ENCODE measurements around the gene PXDC1. TPM values are rescaled to one million over a fixed set of nuclear protein-coding genes. Genes with fewer than 3 reads are reported as not detected.

PXDC1 gene
- total and polyA plus RNA-seq, 5 donors: 18.9 to 43.9 (median 23.7) TPM

DNA sequence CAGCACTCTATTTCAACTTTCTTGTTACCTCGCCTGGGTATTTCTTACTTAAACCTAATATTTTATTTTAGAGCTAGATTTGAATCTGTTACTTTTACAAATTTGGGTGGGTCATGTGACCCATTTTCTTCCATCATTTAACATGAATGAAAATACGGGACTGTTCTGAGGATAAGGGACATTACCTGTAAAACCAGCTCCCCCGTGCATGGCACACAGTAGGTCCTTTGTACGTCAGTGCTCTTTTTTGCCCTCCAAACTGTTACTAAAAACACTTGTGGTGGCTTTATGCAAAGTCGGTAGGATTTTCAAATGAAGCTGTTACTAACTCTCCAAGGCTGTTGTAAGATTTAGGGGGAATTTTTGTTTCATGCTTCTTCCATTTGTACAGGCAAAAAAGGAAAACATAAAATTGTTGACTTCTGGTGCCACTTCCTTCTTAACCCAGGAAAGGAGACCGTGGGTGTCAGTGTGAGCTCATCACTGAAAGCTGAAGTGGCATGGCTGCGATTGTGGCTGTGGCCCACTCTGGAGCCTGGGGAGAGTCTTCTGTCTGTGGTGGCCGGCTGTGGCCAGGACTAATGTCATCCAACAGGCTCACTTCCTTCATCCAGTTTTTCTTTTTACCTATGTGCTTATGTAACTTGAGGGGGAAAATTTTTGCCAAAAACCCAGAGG, 40.2 kb upstream of the PXDC1 start:
- no peak for ATAC-seq
- no peaks in the 10 kb centered on the region for H3K27me3 ChIP-seq (ENCODE audit: control insufficient read depth, insufficient read depth)
- intact Hi-C loops (cut with DNase I): no loop called here
- WGBS: 88% methylated on average over 8 of the region's 8 CpGs
- H3K9me3 ChIP-seq (ENCODE audit: control insufficient read depth, low read length): no peaks in the 10 kb centered on the region
- H3K4me1 ChIP-seq (ENCODE audit: control insufficient read depth, insufficient read depth, low read length): peaks cover 3% of the 10 kb centered on the region
- no peak for DNase-seq
- no peak overlapping the region for H3K4me3 ChIP-seq (ENCODE audit: low read length)
- no peak overlapping the region for H3K27ac ChIP-seq (ENCODE audit: low read length)

- ATAC-seq: no peak
- no peak overlapping the region for H3K27ac ChIP-seq (ENCODE audit: low read length)
- intact Hi-C loops (cut with DNase I): no loop called here
- WGBS: 92% methylated on average over 12 of the region's 12 CpGs
- no peaks in the 10 kb centered on the region for H3K27me3 ChIP-seq (ENCODE audit: control insufficient read depth, insufficient read depth)
- no peaks in the 10 kb centered on the region for H3K9me3 ChIP-seq (ENCODE audit: control insufficient read depth, low read length)
- H3K4me3 ChIP-seq (ENCODE audit: low read length): no peak overlapping the region
- no peak for DNase-seq
- H3K4me1 ChIP-seq (ENCODE audit: control insufficient read depth, insufficient read depth, low read length): no peaks in the 10 kb centered on the region
Measured at GRCh38 chr6:3789896-3790558, 38.5 kb upstream of the PXDC1 start.

- peak in 1 of 2 donors; percentile 9 for ATAC-seq
- no peak overlapping the region for H3K27ac ChIP-seq (ENCODE audit: low read length)
Measured at GRCh38 chr6:3789018-3789895, 37.7 kb upstream of the PXDC1 start.

DNA sequence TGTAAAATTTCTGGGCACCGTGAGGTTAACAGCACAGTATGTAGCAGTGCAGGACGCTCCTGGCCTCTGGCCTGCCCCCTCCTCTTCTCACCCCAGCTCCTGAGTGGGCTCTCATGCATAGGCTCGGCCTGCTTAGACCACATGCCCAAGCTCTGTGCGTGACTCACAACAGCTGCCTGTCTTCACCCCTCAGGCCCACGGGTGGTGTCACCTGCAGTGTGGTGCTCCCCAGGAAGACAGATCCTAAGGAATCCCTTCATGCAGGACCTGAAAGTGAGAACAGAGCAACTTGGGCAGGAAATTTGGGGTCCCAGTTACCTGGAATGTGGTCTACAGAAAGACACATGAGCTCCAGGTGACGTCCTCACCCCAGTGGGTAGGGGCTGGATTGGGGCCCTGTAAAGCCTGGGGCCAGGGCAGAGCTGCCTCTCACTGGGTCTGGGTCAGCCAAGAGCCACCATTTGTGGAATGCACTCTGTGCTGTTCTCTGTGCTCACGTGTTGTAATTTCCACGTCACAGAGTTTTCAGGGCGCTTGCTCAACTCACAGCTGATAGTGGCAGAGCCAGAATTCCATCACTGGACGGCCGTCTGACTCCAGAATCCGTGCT, 37.0 kb upstream of the PXDC1 start:
- peak in 2 of 3 donors; percentile 42 to 66 for DNase-seq
- intact Hi-C loops (cut with DNase I): no loop called here
- peak; percentile 73 to 85 for ATAC-seq
- WGBS: 75% methylated on average over 12 of the region's 12 CpGs
- no peaks in the 10 kb centered on the region for H3K9me3 ChIP-seq (ENCODE audit: control insufficient read depth, low read length)
- no peak overlapping the region for H3K27ac ChIP-seq (ENCODE audit: low read length)
- no peak overlapping the region for H3K4me3 ChIP-seq (ENCODE audit: low read length)
- no peaks in the 10 kb centered on the region for H3K27me3 ChIP-seq (ENCODE audit: control insufficient read depth, insufficient read depth)
- no peaks in the 10 kb centered on the region for H3K4me1 ChIP-seq (ENCODE audit: control insufficient read depth, insufficient read depth, low read length)

More at GRCh38 chr6:3789018-3789895, 37.7 kb upstream of the PXDC1 start:
- H3K4me1 ChIP-seq (ENCODE audit: control insufficient read depth, insufficient read depth, low read length): no peaks in the 10 kb centered on the region
- no peak overlapping the region for H3K4me3 ChIP-seq (ENCODE audit: low read length)
- intact Hi-C loops (cut with DNase I): no loop called here
- H3K9me3 ChIP-seq (ENCODE audit: control insufficient read depth, low read length): no peaks in the 10 kb centered on the region
- DNase-seq: no peak
- no peaks in the 10 kb centered on the region for H3K27me3 ChIP-seq (ENCODE audit: control insufficient read depth, insufficient read depth)
- 90% methylated on average over 13 of the region's 13 CpGs for WGBS

GRCh38 chr6:3786141-3786540, 34.6 kb upstream of the PXDC1 start:
- intact Hi-C loops (cut with DNase I): no loop called here
- H3K4me3 ChIP-seq (ENCODE audit: low read length): no peak overlapping the region
- H3K4me1 ChIP-seq (ENCODE audit: control insufficient read depth, insufficient read depth, low read length): no peaks in the 10 kb centered on the region
- WGBS: 93% methylated on average over 4 of the region's 4 CpGs
- no peaks in the 10 kb centered on the region for H3K27me3 ChIP-seq (ENCODE audit: control insufficient read depth, insufficient read depth)
- H3K27ac ChIP-seq (ENCODE audit: low read length): no peak overlapping the region
- no peak for ATAC-seq
- H3K9me3 ChIP-seq (ENCODE audit: control insufficient read depth, low read length): no peaks in the 10 kb centered on the region
- no peak for DNase-seq

GRCh38 chr6:3785745-3786098, 34.2 kb upstream of the PXDC1 start:
- ATAC-seq: no peak
- H3K4me3 ChIP-seq (ENCODE audit: low read length): no peak overlapping the region
- H3K4me1 ChIP-seq (ENCODE audit: control insufficient read depth, insufficient read depth, low read length): no peaks in the 10 kb centered on the region
- WGBS: 82% methylated on average over 5 of the region's 5 CpGs
- intact Hi-C loops (cut with DNase I): no loop called here
- H3K27ac ChIP-seq (ENCODE audit: low read length): no peak overlapping the region
- no peaks in the 10 kb centered on the region for H3K9me3 ChIP-seq (ENCODE audit: control insufficient read depth, low read length)
- DNase-seq: no peak
- H3K27me3 ChIP-seq (ENCODE audit: control insufficient read depth, insufficient read depth): no peaks in the 10 kb centered on the region

DNA sequence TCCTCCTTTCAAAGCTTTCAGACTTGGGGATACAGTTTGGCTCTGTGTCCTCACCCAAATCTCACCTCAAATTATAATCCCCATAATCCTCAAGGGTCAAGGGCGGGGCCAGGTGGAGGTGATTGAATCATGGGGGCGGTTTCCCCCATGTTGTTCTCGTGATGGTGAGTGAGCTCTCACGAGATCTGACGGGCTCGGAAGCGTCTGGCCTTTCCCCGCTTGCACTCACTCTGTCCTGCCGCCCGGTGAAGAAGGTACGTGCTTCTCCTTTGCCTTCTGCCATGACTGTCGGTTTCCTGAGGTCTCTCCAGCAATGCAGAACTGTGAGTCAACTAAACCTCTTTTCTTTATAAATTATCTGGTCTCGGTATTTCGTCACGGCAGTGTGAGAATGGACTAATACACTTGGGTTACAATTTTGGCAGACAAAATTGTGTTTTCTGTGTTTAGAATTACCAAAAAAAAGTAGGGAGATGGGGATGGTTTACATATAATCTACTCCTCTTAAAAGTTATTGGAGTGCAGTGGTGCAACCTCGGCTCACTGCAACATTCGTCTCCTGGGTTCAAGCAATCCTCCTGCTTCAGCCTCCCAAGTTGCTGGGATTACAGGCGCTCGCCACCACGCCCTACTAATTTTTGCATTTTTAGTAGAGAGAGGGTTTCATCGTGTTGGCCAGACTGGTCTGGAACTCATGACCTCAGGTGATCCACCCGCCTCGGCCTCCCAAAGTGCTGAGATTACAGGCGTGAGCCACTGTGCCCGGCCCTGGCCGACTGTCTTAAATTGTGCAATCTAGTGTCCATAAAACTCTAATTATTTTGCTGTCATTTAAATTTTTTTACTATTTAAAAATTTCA, 33.6 kb upstream of the PXDC1 start:
- 91% methylated on average over 26 of the region's 26 CpGs for WGBS
- Histone ChIP-seq H3K4me3 (ENCODE audit: low read length) (no peak overlapping the region), H3K27me3 (ENCODE audit: control insufficient read depth, insufficient read depth) (no peaks in the 10 kb centered on the region), H3K4me1 (ENCODE audit: control insufficient read depth, insufficient read depth, low read length) (no peaks in the 10 kb centered on the region), H3K27ac (ENCODE audit: low read length) (no peak overlapping the region), H3K9me3 (ENCODE audit: control insufficient read depth, low read length) (no peaks in the 10 kb centered on the region)
- no peak for ATAC-seq
- intact Hi-C loops (cut with DNase I): no loop called here
- no peak for DNase-seq

- Histone ChIP-seq H3K4me3 (ENCODE audit: low read length) (no peak overlapping the region), H3K9me3 (ENCODE audit: control insufficient read depth, low read length) (no peaks in the 10 kb centered on the region), H3K4me1 (ENCODE audit: control insufficient read depth, insufficient read depth, low read length) (no peaks in the 10 kb centered on the region), H3K27me3 (ENCODE audit: control insufficient read depth, insufficient read depth) (no peaks in the 10 kb centered on the region), H3K27ac (ENCODE audit: low read length) (no peak overlapping the region)
- ATAC-seq (no peak), DNase-seq (no peak)
- intact Hi-C loops (cut with DNase I): no loop called here
- WGBS: 97% methylated on average over 12 of the region's 12 CpGs
Measured at GRCh38 chr6:3784423-3784822, 32.9 kb upstream of the PXDC1 start.

- Histone ChIP-seq H3K4me3 (ENCODE audit: low read length) (no peak overlapping the region), H3K27ac (ENCODE audit: low read length) (no peak overlapping the region), H3K9me3 (ENCODE audit: control insufficient read depth, low read length) (no peaks in the 10 kb centered on the region), H3K4me1 (ENCODE audit: control insufficient read depth, insufficient read depth, low read length) (no peaks in the 10 kb centered on the region), H3K27me3 (ENCODE audit: control insufficient read depth, insufficient read depth) (no peaks in the 10 kb centered on the region)
- no peak for DNase-seq
- 79% methylated on average over 17 of the region's 17 CpGs for WGBS
- ATAC-seq: no peak
- intact Hi-C loops (cut with DNase I): no loop called here
Measured at GRCh38 chr6:3782876-3783832, 31.6 kb upstream of the PXDC1 start.
